Immature natural killer cell (primary cell): Measurements from ENCODE around the gene MYO18B. TPM values are rescaled to one million over a fixed set of nuclear protein-coding genes. Genes with fewer than 3 reads are reported as not detected.

ENCODE experiments used
- DNase-seq, 3 donors: peaks; one replicate each; pipeline ENCODE4 v3.0.0; 2022; ENCODE audit warnings: mixed read lengths in 1 of 3
- H3K27ac Mint-ChIP-seq, 6 donors: one replicate each; pipeline ENCODE4 v1.8.0; 2020; ENCODE audit warnings: mixed read lengths in 6 of 6, mild to moderate bottlenecking in 5 of 6, inconsistent platforms in 4 of 6, moderate library complexity in 3 of 6
- H3K27me3 Mint-ChIP-seq, 3 donors: one replicate each; pipeline ENCODE4 v1.8.0; 2020 to 2021; ENCODE audit warnings: low read depth in 3 of 3, mild to moderate bottlenecking in 3 of 3, mixed read lengths in 3 of 3, moderate library complexity in 3 of 3, inconsistent platforms in 1 of 3
- H3K36me3 Mint-ChIP-seq, 3 donors: one replicate each; pipeline ENCODE4 v1.8.0; 2020; ENCODE audit warnings: mixed read lengths in 3 of 3, inconsistent platforms in 2 of 3, mild to moderate bottlenecking in 2 of 3
- H3K4me1 Mint-ChIP-seq, 2 donors: one replicate each; pipeline ENCODE4 v1.8.0; 2020; ENCODE audit warnings: inconsistent platforms in 2 of 2, mild to moderate bottlenecking in 2 of 2, mixed read lengths in 2 of 2, moderate library complexity in 1 of 2
- H3K4me3 Mint-ChIP-seq, 5 donors: one replicate each; pipeline ENCODE4 v1.8.0; 2020; ENCODE audit warnings: mild to moderate bottlenecking in 5 of 5, mixed read lengths in 5 of 5, inconsistent platforms in 3 of 5, moderate library complexity in 3 of 5
- H3K9me3 Mint-ChIP-seq, 6 donors: one replicate each; pipeline ENCODE4 v1.8.0; 2020; ENCODE audit warnings: mild to moderate bottlenecking in 6 of 6, mixed read lengths in 6 of 6, inconsistent platforms in 4 of 6, moderate library complexity in 3 of 6
- polyA plus RNA-seq, 3 donors: library from polyadenylated mRNA; unstranded; fragments of 300-500 nt; fragmentation: Illumina TruSeq; gene quantifications; one replicate each; pipeline ENCODE4 v1.2.3, GENCODE V29; 2021

The MYO18B gene
- polyA plus RNA-seq, 3 donors from 2014 or later: not detected

DNA sequence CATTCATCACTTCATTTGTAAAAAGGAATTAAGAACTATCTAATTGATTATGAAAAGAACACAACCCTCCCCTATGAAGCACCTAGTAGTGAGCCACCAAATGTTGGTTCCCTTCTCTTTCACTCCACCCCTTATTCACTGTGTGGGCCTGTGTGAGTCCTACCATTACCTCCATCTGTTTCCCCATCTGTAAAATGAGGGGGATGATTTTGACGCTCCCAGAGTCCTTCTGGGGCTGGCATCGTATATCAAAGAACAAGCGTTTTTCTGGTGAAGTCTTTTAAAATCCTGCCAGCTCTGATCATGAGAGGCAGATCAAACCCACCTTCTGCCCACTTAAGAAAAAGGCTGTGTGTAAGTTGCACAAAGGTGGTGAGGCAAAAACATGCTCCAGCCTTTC is 330.6 kb downstream of the MYO18B start:
- no peak for DNase-seq
- Mint-ChIP-seq H3K27me3 (peaks cover 0 to 15% (median 14%) of the 10 kb centered on the region in 3 donors), H3K36me3 (no peaks in the 10 kb centered on the region), H3K27ac (no peak overlapping the region), H3K4me3 (no peak overlapping the region), H3K9me3 (peaks cover 0 to 3% (median 0%) of the 10 kb centered on the region in 6 donors), H3K4me1 (no peaks in the 10 kb centered on the region)

DNA sequence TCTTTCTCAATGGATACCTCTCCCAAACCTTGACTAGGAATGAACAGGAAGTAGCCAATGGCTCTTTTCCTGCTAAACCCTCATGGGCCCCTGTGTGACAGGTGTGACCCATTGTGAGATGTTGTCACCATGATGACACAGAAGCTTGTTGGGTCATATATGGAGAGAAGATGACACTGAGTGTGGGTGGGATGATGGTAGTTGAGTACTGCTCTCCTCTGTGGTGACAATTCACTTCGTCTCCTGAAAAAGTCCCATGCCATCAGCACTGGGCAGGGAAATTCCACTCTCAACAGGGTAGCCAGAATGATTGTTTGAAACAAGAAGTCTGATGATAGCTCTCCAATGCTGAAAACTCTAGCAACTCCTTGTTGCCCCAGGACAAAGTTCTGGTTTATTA is 333.3 kb downstream of the MYO18B start:
- Mint-ChIP-seq H3K27me3 (peaks cover 0 to 14% (median 12%) of the 10 kb centered on the region in 3 donors), H3K9me3 (peaks cover 0 to 3% (median 0%) of the 10 kb centered on the region in 6 donors), H3K27ac (no peak overlapping the region), H3K36me3 (no peaks in the 10 kb centered on the region), H3K4me1 (no peaks in the 10 kb centered on the region), H3K4me3 (no peak overlapping the region)
- DNase-seq: no peak

DNA sequence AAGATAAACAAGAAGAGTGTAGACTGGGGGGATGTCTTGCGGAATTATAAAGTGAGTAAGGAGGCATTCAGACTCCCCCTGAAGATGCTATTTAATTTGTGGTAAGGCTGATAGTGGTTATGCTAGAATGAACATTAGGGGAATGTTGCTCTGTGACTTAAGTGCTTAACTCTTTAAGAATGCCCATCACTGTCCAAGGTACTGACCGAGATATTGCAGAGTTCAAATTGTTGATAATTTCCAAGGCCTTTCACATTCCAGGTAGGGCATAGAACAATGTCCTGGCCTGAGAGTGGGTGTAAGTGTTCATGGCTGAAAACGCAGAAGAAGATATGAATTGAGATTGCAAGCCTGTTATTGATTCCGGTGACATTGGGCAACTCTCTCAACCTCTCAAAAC is 337.0 kb downstream of the MYO18B start:
- Mint-ChIP-seq H3K27me3 (peaks cover 0 to 11% (median 3%) of the 10 kb centered on the region in 3 donors), H3K27ac (no peak overlapping the region), H3K36me3 (no peaks in the 10 kb centered on the region), H3K9me3 (peaks cover 0 to 3% (median 0%) of the 10 kb centered on the region in 6 donors), H3K4me3 (no peak overlapping the region), H3K4me1 (no peaks in the 10 kb centered on the region)
- DNase-seq: no peak

Other genes starting within 250 kb of the MYO18B start
- gene GRK3, start 177.5 kb upstream of the MYO18B start, polyA plus RNA-seq: under 1 TPM; 0.14 to 0.34 (median 0.24) TPM